Fibroblast of lung (primary cell): ENCODE results near the gene TLR6.

Source experiments
- CTCF ChIP-seq, 2 donors: IDR thresholded peaks in 1 of 2; conservative IDR thresholded peaks in 1 of 2; 1 replicate in 1 of 2; 2 replicates in 1 of 2; pipeline ENCODE4 v1.5.1; 2011 to 2012; ENCODE audit warnings: low read length in 2 of 2, control low read depth in 1 of 2, inconsistent platforms in 1 of 2, low read depth in 1 of 2, mild to moderate bottlenecking in 1 of 2
- EZH2 ChIP-seq: IDR thresholded peaks from 2 replicates; pipeline ENCODE4 v1.5.1; 2012; ENCODE audit warnings: low read length, control low read depth, mild to moderate bottlenecking; ENCODE audit errors: missing control alignments

DNA sequence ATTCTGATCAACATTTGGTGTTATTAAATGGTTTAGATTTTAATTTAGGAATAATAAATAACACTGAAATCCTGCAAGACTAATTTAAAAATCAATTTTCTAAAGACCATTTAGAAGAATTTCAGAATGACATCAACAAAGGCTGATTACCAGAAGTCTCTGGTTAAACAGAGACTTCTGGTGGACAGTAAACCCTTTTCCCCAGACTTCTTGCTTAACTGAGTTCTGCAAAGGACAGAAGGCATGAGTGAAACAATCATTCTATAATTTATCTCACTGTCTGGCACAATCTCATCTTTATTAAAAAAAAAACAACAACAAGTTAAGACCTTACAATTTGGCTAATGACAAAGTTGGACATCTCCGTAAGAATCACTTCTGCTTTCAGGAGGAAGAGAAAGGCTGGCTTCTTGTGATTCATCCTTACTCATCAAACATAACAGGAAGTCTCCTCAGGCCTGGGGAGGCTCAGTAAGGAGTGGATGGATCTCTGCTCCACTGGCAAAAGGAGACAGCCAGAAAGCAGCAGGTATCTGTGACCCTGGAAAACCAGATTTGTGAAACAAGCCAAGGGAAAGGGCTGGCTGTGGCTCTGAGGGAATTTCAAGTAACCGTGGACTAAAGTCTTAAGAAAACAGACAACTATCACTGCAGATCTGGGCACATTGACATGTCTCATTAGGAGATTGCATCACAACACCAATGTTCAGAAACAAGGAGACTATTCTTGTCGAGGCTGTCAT is 908 bp upstream of the TLR6 start:
- TF ChIP-seq CTCF (conservative IDR thresholded peaks at IDR 0.05 in 1 of 2, IDR thresholded peaks at IDR 0.05 in 1 of 2; ENCODE audit: low read depth in 1 of 2, low read length in 2 of 2) (no peak), EZH2 (no peak)
